Measurements from ENCODE around the gene RNF213.

The RNF213 gene

DNA sequence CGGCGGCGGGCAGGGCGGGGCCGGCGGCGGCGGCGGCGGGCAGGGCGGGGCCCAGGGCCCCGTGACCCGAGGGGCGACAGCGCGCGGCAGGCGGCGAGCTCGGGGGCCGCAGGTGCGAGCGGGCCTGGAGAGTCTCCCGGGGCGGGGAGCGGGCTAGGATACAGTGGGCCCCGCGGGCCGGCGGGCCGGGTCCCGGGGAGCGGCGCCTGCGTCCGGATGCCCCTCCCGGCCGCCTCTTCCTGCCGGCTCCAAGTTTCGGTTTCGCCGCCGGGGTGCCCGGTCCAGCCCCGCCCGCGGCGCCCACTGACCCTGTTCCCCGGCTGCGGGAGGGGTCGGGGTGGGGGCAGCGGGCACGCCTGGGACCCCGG is at the start of gene RNF213:
RNF213 (plus strand) TSS at position 62 of the 368 bp plus-strand sequence. CDS start 2,830 bp downstream, outside the sequence.
- H3K4me3 ChIP-seq (ENCODE audit: low read depth, low read length) = peak within 1 kb of the TSS; percentile 82
- no peak for DNase-seq (ENCODE audit: low read depth, low spot score)
- ChIA-PET POLR2A (no interaction called here), CTCF (no interaction called here)
- TF ChIP-seq, protein P1, sequence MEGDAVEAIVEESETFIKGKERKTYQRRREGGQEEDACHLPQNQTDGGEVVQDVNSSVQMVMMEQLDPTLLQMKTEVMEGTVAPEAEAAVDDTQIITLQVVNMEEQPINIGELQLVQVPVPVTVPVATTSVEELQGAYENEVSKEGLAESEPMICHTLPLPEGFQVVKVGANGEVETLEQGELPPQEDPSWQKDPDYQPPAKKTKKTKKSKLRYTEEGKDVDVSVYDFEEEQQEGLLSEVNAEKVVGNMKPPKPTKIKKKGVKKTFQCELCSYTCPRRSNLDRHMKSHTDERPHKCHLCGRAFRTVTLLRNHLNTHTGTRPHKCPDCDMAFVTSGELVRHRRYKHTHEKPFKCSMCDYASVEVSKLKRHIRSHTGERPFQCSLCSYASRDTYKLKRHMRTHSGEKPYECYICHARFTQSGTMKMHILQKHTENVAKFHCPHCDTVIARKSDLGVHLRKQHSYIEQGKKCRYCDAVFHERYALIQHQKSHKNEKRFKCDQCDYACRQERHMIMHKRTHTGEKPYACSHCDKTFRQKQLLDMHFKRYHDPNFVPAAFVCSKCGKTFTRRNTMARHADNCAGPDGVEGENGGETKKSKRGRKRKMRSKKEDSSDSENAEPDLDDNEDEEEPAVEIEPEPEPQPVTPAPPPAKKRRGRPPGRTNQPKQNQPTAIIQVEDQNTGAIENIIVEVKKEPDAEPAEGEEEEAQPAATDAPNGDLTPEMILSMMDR (IDR thresholded peaks at IDR 0.05; ENCODE audit: insufficient read depth, low read length, missing control alignments) = no peak

DNA sequence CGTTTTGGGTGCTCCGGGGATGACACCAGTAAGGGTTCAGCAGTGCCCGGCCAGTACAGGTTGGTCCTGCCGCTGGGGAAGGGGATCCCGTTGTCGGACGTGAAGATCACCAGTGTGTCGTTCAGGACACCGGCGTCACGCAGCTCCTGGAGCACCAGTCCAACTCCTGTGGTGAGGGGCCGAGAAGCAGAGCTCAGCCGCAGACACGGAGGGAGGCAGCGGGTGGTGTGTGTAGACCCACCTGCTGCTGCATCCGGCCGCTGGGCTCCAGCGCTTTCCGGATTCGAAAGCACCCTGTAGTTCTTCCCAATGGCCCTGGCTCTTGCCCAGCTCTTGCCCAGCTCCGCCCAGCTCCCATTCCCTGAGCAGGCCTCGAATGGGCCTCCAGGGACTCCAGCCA is 48.5 kb upstream of the RNF213 start:
- ChIA-PET POLR2A (no interaction called here), CTCF (interaction anchor here (1.1 kb wide), 1 partner anchor 13 kb away, joined by 3 read pairs; no protein-coding TSS in a partner anchor)
- H3K4me3 ChIP-seq (ENCODE audit: low read depth, low read length) = no peak overlapping the region
- TF ChIP-seq, protein P1 (IDR thresholded peaks at IDR 0.05; ENCODE audit: insufficient read depth, low read length, missing control alignments) = no peak
- no peak for DNase-seq (ENCODE audit: low read depth, low spot score)

DNA sequence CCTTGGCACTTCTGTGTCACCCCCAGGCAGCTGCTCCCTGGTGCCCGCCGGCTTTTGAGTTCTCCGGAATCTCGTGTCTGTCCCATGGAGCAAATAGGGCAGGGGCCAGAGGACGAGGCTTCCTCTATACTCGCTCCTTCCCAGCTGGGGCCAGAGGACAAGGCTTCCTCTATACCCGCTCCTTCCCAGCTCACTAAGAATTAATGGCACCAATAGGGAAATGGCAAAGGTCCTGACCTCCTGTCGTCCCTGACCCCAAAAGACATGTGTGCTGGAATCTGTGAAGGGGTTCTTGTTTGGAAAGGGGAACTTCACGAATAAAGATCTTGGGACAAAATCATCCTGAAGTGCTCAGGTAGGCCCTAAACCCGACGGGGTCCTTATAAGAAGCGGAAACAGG is 48.1 kb upstream of the RNF213 start:
- no peak overlapping the region for H3K4me3 ChIP-seq (ENCODE audit: low read depth, low read length)
- ChIA-PET CTCF (interaction anchor here (1.1 kb wide), 1 partner anchor 13 kb away, joined by 3 read pairs; no protein-coding TSS in a partner anchor), POLR2A (no interaction called here)
- no peak for DNase-seq (ENCODE audit: low read depth, low spot score)
- TF ChIP-seq, protein P1 (IDR thresholded peaks at IDR 0.05; ENCODE audit: insufficient read depth, low read length, missing control alignments) = no peak

DNA sequence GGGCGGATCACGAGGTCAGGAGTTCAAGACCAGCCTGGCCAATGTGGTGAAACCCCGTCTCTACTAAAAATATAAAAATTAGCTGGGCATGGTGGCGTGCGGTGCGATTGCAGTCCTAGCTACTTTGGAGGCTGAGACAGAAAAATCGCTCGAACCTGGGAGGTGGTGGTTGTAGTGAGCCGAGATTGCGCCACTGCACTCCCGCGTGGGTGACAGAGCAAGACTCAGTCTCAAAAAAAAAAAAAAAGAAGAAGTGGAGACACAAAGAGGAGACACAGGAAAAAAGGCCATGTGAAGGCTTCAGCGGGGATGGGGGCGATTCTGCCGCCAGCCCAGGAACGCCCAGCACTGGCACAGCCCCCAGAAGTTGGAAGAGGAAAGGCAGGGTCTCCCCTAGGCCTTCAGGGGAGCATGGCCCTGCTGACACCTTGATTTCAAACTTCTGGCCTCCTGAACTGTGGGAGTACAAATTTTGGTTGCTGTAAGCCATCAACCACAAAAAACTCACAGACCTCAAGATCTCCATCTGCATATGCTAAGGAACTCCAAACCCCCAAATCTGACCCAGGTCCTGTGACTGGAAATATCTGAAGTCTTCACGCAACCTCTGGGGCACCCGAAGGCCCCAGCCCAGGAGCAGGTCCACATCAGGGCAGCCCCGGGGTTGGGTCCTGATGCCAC is 47.5 kb upstream of the RNF213 start:
- CTCF ChIA-PET = no interaction called here
- POLR2A ChIA-PET = no interaction called here
- H3K4me3 ChIP-seq (ENCODE audit: low read depth, low read length) = no peak overlapping the region
- TF ChIP-seq, protein P1 (IDR thresholded peaks at IDR 0.05; ENCODE audit: insufficient read depth, low read length, missing control alignments) = no peak
- DNase-seq (ENCODE audit: low read depth, low spot score) = no peak

DNA sequence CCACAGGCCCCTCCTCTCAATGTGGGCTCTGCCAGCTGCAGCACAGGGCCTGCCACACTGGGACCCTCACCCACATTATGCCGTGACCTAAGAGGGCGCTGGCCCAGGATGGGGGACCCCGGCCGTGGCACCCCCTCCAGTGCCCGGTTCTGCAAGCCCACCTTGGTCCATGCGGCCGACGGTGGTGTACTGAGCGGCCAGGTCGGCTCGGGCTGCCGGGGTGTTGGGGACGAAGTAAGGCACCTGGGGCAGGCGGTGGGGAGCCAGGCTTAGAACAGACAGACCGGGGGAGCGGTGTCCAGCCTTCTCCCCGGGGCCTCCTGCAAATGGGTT is 47.0 kb upstream of the RNF213 start:
- ChIA-PET POLR2A (no interaction called here), CTCF (no interaction called here)
- no peak for DNase-seq (ENCODE audit: low read depth, low spot score)
- TF ChIP-seq, protein P1 (IDR thresholded peaks at IDR 0.05; ENCODE audit: insufficient read depth, low read length, missing control alignments) = no peak
- no peak overlapping the region for H3K4me3 ChIP-seq (ENCODE audit: low read depth, low read length)

DNA sequence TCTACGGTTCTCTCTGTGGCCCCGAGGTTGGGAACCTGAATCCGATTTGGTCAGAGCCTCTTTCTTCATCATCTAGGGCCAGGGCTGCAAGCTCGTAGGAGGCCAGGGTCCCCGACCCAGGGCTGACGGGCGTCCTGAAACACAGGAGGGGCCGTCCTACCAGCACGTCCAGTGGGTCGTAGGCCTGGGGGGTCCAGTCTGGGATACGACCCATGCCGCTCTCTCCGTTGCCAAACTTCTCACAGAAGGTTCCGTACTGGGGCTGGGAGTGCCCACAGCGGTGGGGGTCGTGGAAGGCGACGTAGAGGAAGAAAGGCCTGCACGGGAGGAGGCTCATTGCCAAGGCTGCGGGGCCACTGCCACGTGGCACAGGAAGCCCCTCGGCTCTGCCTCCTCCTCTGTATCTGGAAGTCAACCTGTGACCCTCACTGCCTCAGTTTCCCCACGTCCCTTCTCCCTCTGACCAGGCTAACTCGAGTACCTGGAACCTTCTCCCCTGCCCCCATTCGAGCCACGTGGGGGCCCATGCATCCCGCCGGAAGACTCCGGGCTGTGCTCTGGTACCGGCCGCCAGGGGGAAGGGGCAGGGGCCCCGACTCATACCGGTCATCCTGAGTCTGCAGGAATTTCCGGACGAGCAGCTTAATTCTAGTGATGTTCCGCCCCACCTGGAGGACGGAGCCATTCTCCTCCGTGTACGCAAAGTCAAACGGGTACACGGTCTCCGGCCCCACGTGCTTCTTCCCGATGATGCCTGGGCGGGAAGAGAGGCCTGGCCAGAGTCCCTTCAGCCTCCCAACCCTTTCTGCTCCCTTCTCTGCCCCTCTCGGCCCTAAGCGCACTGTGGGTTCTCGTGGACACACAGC is 46.4 kb upstream of the RNF213 start:
- TF ChIP-seq, protein P1 (IDR thresholded peaks at IDR 0.05; ENCODE audit: insufficient read depth, low read length, missing control alignments) = no peak
- ChIA-PET POLR2A (no interaction called here), CTCF (no interaction called here)
- DNase-seq (ENCODE audit: low read depth, low spot score) = no peak
- no peak overlapping the region for H3K4me3 ChIP-seq (ENCODE audit: low read depth, low read length)

All from AG04449 (cell line).